Activated B cell treated with CpG ODN at 0.5 μM for 24 hours (primary cell): Measurements from ENCODE around the gene MAN2A1. TPM values are rescaled to one million over a fixed set of nuclear protein-coding genes. Genes with fewer than 3 reads are reported as not detected.

Experiments
- ATAC-seq: fragments of 200-7000 bp; cut with Tn5 transposase; one replicate; pipeline ENCODE4 v1.10.0; 2021; ENCODE audit warnings: low read depth, mild to moderate bottlenecking, moderate library complexity
- CTCF ChIA-PET: fragments of 350-600 bp; sonication (Branson Sonifier 250); formaldehyde crosslinking; loops from one replicate; lab custom pipeline; 2021; ENCODE audit warnings: antibody characterized with exemption; lab: Charles Lee
- POLR2A ChIA-PET: fragments of 350-600 bp; sonication (Branson Sonifier 250); formaldehyde crosslinking; loops from one replicate; lab custom pipeline; 2021; ENCODE audit warnings: antibody characterized with exemption; lab: Charles Lee
- DNase-seq: peaks from one replicate; pipeline ENCODE4 v3.0.0; 2022
- H3K27ac Mint-ChIP-seq: one replicate; pipeline ENCODE4 v1.8.0; 2020; ENCODE audit warnings: mixed read lengths
- H3K27me3 Mint-ChIP-seq: one replicate; pipeline ENCODE4 v1.8.0; 2021; ENCODE audit warnings: mixed read lengths
- H3K36me3 Mint-ChIP-seq: one replicate; pipeline ENCODE4 v1.8.0; 2021; ENCODE audit warnings: low read depth, mixed read lengths
- H3K4me1 Mint-ChIP-seq: one replicate; pipeline ENCODE4 v1.8.0; 2021; ENCODE audit warnings: mixed read lengths
- H3K4me3 Mint-ChIP-seq: one replicate; pipeline ENCODE4 v1.8.0; 2020; ENCODE audit warnings: mild to moderate bottlenecking, mixed read lengths
- H3K9me3 Mint-ChIP-seq: one replicate; pipeline ENCODE4 v1.8.0; 2020; ENCODE audit warnings: mixed read lengths
- intact Hi-C: fragments of 100-400 bp; cut with micrococcal nuclease; formaldehyde crosslinking; loops from one replicate; pipeline ENCODE4 v1.15.1; 2024
- total RNA-seq: library from RNA; stranded (reverse); gene quantifications from 2 replicates; pipeline ENCODE4 v1.2.3, GENCODE V29; 2022
- TF ChIP-seq, protein P1 (sequence below): fragments of 200-600 bp; IDR thresholded peaks from one replicate; pipeline ENCODE4 v1.8.0; 2022; ENCODE audit warnings: antibody characterized with exemption, mild to moderate bottlenecking

Gene MAN2A1
- total RNA-seq, 1 donor from 2014 or later = 48.6 TPM

DNA sequence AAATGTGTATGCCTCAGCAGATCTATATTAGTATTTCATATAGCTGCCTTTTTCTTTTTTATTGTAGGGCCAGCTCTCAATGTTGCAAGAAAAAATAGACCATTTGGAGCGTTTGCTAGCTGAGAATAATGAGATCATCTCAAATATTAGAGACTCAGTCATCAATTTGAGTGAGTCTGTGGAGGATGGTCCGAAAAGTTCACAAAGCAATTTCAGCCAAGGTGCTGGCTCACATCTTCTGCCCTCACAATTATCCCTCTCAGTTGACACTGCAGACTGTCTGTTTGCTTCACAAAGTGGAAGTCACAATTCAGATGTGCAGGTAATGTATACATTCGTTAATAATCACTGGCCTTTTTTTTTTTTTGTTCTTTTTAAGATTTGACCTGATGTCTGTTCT lies 23.7 kb downstream of the MAN2A1 start:
- no peak overlapping the region for H3K27ac Mint-ChIP-seq
- peaks cover 40% of the 10 kb centered on the region for H3K36me3 Mint-ChIP-seq
- DNase-seq = no peak
- ATAC-seq = no peak
- TF ChIP-seq, protein P1, sequence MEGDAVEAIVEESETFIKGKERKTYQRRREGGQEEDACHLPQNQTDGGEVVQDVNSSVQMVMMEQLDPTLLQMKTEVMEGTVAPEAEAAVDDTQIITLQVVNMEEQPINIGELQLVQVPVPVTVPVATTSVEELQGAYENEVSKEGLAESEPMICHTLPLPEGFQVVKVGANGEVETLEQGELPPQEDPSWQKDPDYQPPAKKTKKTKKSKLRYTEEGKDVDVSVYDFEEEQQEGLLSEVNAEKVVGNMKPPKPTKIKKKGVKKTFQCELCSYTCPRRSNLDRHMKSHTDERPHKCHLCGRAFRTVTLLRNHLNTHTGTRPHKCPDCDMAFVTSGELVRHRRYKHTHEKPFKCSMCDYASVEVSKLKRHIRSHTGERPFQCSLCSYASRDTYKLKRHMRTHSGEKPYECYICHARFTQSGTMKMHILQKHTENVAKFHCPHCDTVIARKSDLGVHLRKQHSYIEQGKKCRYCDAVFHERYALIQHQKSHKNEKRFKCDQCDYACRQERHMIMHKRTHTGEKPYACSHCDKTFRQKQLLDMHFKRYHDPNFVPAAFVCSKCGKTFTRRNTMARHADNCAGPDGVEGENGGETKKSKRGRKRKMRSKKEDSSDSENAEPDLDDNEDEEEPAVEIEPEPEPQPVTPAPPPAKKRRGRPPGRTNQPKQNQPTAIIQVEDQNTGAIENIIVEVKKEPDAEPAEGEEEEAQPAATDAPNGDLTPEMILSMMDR = no peak
- CTCF ChIA-PET = no interaction called here
- H3K27me3 Mint-ChIP-seq = no peaks in the 10 kb centered on the region
- peaks cover 20% of the 10 kb centered on the region for H3K4me1 Mint-ChIP-seq
- no peak overlapping the region for H3K4me3 Mint-ChIP-seq
- POLR2A ChIA-PET = no interaction called here
- H3K9me3 Mint-ChIP-seq = no peaks in the 10 kb centered on the region
- intact Hi-C loops = no loop called here

DNA sequence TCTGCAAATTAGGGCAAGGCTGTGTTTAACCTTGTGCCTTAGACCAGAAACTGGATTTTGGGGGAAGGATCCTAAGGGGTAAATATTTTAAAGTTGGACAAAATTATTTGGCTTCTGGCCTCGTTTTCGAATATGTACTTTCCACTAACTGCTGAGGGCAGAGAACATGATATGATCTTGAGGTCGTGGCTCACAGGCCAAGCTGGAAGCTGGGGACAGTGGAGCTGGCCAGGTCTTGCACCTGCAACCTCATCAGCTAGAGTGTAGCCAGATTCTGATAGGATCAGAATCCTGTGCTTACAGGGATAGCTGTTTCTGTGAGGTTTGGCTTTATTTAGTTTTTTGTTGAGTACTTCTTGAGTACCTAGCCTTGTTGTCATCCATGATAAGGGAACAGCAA lies 24.9 kb downstream of the MAN2A1 start:
- no peaks in the 10 kb centered on the region for H3K9me3 Mint-ChIP-seq
- CTCF ChIA-PET = no interaction called here
- intact Hi-C loops = no loop called here
- peaks cover 40% of the 10 kb centered on the region for H3K36me3 Mint-ChIP-seq
- peaks cover 14% of the 10 kb centered on the region for H3K4me1 Mint-ChIP-seq
- TF ChIP-seq, protein P1 = no peak
- H3K4me3 Mint-ChIP-seq = no peak overlapping the region
- POLR2A ChIA-PET = interaction anchor here (1.2 kb wide), 1 partner anchor 19 kb away, joined by 3 read pairs; no protein-coding TSS in a partner anchor
- no peaks in the 10 kb centered on the region for H3K27me3 Mint-ChIP-seq
- ATAC-seq (no peak), DNase-seq (no peak)
- H3K27ac Mint-ChIP-seq = no peak overlapping the region

DNA sequence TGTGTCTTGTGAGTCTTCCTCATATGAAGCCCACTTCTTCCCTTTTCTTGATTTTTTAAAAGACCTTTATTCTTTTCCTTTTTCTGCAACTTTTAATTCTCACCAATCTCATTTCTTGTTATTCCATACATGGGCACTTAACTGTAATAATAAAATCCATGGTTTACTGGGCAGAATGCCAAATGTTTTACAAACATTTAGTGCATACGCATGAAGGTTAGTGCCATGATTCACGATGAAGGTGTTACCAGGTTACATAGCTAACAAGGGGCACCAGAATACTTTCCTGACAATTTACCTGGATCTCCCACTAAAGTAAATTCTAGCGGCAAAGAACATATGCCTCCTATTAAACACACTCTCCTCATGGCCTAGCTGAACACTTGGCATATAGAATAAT lies 28.5 kb downstream of the MAN2A1 start:
- H3K27me3 Mint-ChIP-seq = no peaks in the 10 kb centered on the region
- H3K9me3 Mint-ChIP-seq = no peaks in the 10 kb centered on the region
- intact Hi-C loops = no loop called here
- peaks cover 51% of the 10 kb centered on the region for H3K36me3 Mint-ChIP-seq
- H3K27ac Mint-ChIP-seq = no peak overlapping the region
- H3K4me3 Mint-ChIP-seq = no peak overlapping the region
- POLR2A ChIA-PET = no interaction called here
- TF ChIP-seq, protein P1 = no peak
- peaks cover 6% of the 10 kb centered on the region for H3K4me1 Mint-ChIP-seq
- CTCF ChIA-PET = interaction anchor here (1.8 kb wide), 1 partner anchor 27 kb away, joined by 8 read pairs; no protein-coding TSS in a partner anchor
- DNase-seq (no peak), ATAC-seq (no peak)

DNA sequence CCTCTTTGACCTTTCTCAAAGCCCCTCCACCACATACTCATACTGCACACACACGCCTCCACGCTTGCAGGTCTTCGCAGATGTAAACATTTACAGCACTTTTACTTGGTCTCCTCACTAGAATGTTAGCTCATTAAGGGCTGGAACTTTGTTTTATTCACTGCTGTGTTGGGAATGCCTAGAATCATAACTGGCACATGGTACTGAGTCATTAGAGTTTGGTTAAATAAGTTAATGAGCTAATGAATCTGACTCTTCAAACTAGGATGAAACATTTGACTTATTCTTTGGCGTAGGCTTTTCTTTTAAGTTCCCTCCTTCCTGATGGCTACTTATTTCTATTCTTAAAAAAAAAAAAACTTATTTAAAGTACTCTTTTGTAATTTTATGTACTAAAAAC lies 28.9 kb downstream of the MAN2A1 start:
- Mint-ChIP-seq H3K4me3 (no peak overlapping the region), H3K27ac (no peak overlapping the region), H3K27me3 (no peaks in the 10 kb centered on the region), H3K36me3 (peaks cover 53% of the 10 kb centered on the region), H3K9me3 (no peaks in the 10 kb centered on the region), H3K4me1 (peaks cover 6% of the 10 kb centered on the region)
- ChIA-PET POLR2A (no interaction called here), CTCF (interaction anchor here (1.8 kb wide), 1 partner anchor 28 kb away, joined by 8 read pairs; no protein-coding TSS in a partner anchor)
- TF ChIP-seq, protein P1 = no peak
- ATAC-seq = no peak
- DNase-seq = no peak
- intact Hi-C loops = no loop called here

DNA sequence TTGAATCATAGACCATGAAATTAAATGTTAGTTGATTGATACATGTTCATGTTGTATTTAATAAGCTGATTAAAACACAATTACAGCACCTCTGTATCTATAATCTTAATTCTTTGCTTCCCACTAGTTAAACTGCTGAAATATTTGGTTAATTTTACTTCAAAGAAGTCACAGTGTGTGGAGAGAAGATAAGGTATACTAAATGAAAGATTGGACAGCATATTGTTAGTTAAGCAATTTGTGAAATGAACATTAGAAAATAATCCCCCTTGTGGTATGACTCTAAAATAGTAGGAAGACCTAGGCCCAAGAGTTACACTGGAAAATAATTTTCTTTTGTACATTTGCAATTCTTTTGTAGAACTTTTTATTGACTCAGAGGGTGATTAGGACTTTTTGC lies 30.3 kb downstream of the MAN2A1 start:
- Mint-ChIP-seq H3K4me1 (peaks cover 6% of the 10 kb centered on the region), H3K36me3 (peaks cover 49% of the 10 kb centered on the region), H3K27me3 (no peaks in the 10 kb centered on the region), H3K4me3 (no peak overlapping the region), H3K27ac (no peak overlapping the region), H3K9me3 (no peaks in the 10 kb centered on the region)
- CTCF ChIA-PET = interaction anchor here (1.8 kb wide), 2 partner anchors 29 to 31 kb away, joined by 4 to 8 read pairs; partner anchors contain the start of gene MAN2A1
- intact Hi-C loops = loop anchor here (1.0 kb wide), 1 partner anchor 29 kb away; no protein-coding TSS in a partner anchor
- ATAC-seq (no peak), DNase-seq (no peak)
- POLR2A ChIA-PET = no interaction called here
- TF ChIP-seq, protein P1 = no peak
